NOMO-1 treated with dmso at 0.1 percent for 144 hours (cell line): ENCODE data around the gene ITGAX.

Experiments used
- DNase-seq: peaks from one replicate; lab custom pipeline; 2025; ENCODE audit not compliant: unreplicated experiment; lab: John Stamatoyannopoulos, UW

Gene ITGAX

GRCh38 chr16:31371619-31372484 lies 16.9 kb downstream of the ITGAX start:
- DNase-seq: no peak

- no peak for DNase-seq
Measured at GRCh38 chr16:31373235-31373634, 18.3 kb downstream of the ITGAX start.

- no peak for DNase-seq
Measured at GRCh38 chr16:31375231-31375630, 20.3 kb downstream of the ITGAX start.

- no peak for DNase-seq
Measured at GRCh38 chr16:31376705-31377104, 21.7 kb downstream of the ITGAX start.

DNA sequence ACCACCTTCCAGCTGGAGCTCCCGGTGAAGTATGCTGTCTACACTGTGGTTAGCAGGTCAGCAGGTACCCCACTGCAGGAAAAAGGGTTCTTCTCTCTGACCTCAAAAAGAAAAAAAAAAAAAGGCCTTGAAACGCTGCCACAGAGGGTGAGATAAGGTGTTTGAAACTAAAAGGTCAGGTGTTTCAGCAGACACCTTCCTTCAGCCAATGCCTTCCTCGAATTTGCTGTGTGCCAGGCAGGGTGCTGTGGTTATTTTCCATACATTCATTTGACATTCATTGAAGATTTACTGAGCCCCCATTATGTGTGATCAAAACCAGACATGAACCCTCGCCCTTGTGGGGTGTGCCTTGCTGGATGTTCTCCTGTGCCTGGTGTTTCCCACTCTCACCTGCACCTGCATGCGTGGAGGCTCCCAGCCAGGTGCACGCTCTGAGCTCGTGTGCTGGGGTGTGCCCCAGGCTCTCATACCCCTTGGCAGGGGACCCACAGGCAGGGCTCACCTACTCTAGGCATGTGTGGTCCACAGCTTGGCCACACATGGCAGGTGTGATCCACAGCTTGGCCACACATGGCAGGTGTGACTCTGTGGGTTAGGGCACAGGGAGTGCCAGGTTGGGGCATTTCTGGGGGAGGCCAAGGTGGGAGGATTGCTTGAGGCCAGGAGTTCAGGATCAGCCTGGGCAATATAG lies 22.4 kb downstream of the ITGAX start:
- DNase-seq: no peak

GRCh38 chr16:31380201-31380600 lies 25.2 kb downstream of the ITGAX start:
- DNase-seq: no peak

- DNase-seq: peak; percentile 61
Measured at GRCh38 chr16:31382485-31383161, 27.6 kb downstream of the ITGAX start.

- no peak for DNase-seq
Measured at GRCh38 chr16:31385680-31386079, 30.7 kb downstream of the ITGAX start.

DNA sequence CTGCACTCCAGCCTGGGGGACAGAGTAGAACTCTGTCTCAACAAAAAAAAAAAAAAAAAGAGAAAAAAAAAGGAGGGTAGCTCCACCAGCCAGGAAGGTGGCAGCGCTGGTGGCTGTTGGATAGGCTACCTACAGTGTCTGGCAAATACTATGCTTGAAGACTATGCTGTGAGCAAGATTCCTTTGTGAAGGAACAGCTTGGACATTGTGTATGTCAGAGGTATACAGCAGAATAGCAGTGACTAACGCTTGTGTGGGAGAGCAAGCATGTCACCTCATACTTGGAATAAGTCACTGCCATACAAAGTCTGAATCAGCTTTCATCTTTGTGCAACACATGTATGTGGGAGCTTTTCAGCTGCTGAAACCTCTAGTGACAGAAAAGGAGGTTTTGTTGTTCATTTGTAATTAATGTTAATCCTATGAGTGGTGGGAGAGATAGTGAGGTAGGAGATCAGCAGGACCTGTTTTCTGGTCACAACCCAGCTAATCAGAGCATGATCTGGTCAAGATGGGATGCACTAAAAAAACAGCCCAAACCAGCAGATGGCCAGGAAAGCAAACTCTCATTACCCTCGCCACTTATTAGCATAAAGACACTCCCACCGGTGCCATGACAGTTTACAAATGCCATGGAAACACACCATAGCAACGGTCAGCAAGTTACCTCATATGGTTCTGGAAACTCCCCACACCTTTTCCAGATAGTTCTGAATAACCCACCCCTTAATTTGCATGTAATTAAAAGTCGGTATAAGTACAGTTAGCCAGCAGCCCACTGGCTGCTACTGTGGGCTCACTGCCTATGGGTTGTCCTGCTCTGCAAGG lies 31.4 kb downstream of the ITGAX start:
- no peak for DNase-seq

- DNase-seq: no peak
Measured at GRCh38 chr16:31388535-31388934, 33.6 kb downstream of the ITGAX start.

DNA sequence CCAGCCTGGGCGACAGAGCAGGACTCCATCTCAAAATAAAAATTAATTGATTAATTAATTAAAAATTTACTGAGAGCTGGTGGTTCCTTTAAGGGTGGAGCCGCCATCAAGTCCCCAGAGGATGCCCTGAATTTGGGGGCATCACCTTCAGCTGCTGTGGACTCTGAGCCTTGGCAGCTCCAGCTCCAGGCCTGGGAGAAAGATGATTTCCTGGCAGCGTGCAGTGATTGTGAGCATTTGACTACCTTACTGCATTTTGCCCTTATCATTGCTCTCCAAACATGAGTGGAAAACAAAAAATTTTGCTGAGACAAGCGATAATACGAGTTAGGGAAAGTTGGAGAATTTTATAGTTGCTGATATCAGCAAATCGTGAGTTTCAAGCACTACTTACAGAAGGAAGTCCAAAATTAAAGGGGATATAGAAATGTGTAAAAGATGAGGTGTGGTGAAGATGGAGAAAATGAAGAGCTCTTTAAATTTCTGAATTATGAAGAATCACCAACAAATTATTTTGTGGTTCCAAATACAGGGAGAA lies 35.6 kb downstream of the ITGAX start:
- no peak for DNase-seq

DNA sequence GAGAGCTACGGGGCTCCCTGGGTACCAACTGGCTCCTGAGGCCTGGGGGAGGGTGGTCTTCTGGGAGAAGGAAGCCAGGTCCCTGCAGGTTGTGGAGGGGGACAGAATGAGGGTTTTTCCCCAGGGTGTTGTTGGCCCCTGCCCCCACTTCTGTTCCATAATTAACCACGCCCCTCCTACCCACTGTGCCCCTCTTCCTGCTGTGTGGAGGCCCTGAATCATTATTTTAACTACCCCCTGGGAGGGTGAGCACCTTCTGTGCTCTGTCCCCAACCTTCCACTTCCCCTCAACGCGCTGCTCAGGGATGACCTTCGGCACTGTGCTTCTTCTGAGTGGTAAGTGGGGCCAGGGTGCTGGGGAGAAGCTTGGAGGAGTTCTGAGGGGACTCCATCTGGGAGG lies 38.1 kb downstream of the ITGAX start, which contains the start of gene ITGAD:
ITGAD (plus strand) TSS at position 280 of the 400 bp plus-strand sequence; CDS start at position 306, 26 bp downstream.
- DNase-seq: no peak

GRCh38 chr16:31395647-31396046 lies 40.7 kb downstream of the ITGAX start:
- no peak for DNase-seq

- DNase-seq: no peak
Measured at GRCh38 chr16:31397096-31397660, 42.2 kb downstream of the ITGAX start.

DNA sequence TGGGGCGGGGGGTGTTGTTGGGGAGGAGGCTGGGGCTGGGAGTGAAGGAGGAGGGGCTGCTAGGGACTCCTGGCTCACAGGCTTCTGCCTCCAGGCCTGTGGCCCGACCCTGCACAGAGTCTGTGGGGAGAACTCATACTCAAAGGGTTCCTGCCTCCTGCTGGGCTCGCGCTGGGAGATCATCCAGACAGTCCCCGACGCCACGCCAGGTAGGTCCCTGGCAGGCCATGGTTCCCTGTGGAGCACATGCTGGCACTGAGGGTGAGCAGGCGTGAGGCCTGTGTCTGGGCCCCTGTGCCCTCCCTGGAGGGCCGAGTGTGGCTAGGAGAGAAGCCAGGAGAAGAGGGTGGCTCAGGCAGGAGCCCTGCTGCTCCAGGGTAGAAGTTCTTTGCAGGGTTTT lies 42.7 kb downstream of the ITGAX start:
- DNase-seq: no peak

DNA sequence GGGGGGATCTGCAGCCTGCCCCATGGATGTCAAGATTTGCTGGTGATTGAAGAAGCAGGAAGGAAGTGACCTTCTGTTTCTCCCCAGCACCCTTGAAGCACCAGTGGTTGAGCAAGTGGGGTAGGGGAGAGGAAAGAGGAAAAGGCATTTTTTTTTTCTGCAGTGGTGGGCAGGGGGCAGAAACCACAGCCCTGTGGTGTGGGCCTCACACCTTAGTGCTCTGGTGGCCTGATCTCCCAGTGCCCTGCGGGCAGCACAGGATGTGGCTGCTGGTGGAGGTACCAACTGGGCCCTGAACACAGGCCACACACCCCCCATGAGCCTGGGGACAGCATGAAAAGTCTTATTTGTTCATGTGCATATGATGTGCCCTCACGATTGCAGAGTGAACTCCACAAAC lies 45.2 kb downstream of the ITGAX start:
- no peak for DNase-seq

DNA sequence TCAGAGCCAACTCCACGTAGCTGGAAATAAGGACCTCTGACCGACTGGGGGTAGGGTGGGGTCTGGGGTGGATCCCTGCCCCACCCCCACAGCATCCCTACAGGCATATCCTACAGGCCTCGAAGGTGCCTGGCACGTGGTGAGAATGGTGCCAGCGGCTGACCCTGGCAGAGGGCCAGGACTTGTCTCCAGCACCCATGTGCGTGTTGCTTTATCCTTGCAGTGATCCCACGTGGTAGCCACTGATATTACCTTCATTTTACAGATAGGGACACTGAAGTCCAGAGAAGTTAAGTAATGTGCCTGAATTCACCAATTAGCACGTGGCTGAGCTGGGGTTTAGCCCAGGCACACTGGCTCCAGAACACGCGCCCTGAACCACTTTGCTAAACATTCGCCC lies 46.5 kb downstream of the ITGAX start:
- DNase-seq: no peak

DNA sequence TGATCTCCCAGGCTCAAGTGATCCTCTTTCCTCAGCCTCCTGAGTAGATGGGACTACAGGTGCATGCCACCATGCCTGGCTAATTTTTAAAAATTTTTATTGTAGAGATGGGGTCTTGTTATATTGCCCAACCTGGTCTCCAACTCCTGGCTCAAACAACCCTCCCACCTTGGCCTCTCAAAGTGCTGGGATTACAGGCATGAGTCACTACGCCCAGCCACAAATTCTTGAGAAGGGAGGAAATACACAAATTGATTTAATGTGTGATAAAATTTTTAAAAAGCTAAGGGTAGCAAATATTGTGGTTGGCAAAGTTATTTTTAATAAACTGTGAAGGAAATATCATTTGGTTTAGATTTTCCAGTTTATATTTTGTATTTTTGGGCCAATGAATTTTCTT lies 47.7 kb downstream of the ITGAX start:
- DNase-seq: no peak

DNA sequence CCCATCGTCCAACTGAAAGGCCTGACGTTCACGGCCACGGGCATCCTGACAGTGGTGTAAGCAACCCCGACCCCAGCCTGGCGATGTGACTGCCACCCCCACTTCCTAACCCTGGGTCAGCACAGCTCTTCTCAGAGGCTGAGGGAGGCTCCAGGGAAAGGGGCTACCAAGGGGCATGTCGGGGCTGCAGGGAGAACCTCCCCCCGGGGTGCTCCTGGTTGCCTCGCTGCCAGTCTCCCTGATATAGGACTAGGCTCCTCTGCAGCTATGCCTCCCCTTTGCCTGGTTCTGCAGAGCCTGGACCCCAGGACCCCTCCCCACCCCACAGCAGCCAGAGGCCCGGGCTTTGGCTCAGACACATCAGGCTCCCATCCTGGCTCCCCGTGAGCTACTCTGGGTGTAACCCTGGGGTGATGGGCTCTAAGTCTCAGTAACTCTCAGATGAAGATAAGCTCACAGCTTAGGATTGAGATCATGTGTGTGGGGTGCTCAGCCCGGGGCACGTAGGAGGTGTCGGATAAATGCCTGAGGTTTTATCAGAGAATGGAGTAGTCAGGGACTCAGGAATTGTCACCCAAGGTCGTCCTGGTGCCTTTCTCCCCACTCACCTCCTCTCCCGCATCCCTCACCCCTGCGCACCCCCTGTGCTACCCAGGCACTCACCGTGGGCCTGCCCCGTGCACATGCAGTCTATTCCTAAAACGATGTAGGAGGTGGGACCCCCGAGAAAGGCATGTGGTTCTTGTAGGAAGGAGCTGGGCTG lies 48.8 kb downstream of the ITGAX start:
- DNase-seq: no peak
